Uterus (tissue), 4 donors: ENCODE data around the gene ZFP1. TPM values are rescaled to one million over a fixed set of nuclear protein-coding genes. Genes with fewer than 3 reads are reported as not detected.

Source experiments
- DNase-seq, 2 donors: peaks; one replicate each; pipeline ENCODE4 v3.0.0-alpha.2; 2019 to 2020
- H3K27ac ChIP-seq, 2 donors: fragments of 200-600 bp; sonication (generic); 1 replicate in 1 of 2; 2 replicates in 1 of 2; pipeline ENCODE4 v1.5.1; 2016 to 2018
- H3K27me3 ChIP-seq, 2 donors: fragments of 200-600 bp; sonication (generic); one replicate each; pipeline ENCODE4 v1.5.1; 2018 to 2019; ENCODE audit warnings: control low read depth in 1 of 2
- H3K36me3 ChIP-seq, 2 donors: fragments of 200-600 bp; sonication (generic); one replicate each; pipeline ENCODE4 v1.5.1; 2019; ENCODE audit warnings: control low read depth in 1 of 2
- H3K4me1 ChIP-seq, 2 donors: fragments of 200-600 bp; sonication (generic); one replicate each; pipeline ENCODE4 v1.5.1; 2018 to 2019; ENCODE audit warnings: control low read depth in 1 of 2
- H3K4me3 ChIP-seq, 2 donors: fragments of 200-600 bp; sonication (generic); 1 replicate in 1 of 2; 2 replicates in 1 of 2; pipeline ENCODE4 v1.5.1; 2018 to 2019; ENCODE audit warnings: mild to moderate bottlenecking in 1 of 2
- H3K9me3 ChIP-seq, 2 donors: fragments of 200-600 bp; sonication (generic); one replicate each; pipeline ENCODE4 v1.5.1; 2019; ENCODE audit warnings: control low read depth in 1 of 2
- CTCF ChIP-seq, 4 experiments: fragments of 200-600 bp in 2 of 4; fragments of 450-650 bp in 2 of 4; sonication (generic) in 2 of 4; IDR thresholded peaks; one replicate each; pipeline ENCODE4 v1.5.1; 2016 to 2019; ENCODE audit warnings: antibody characterized with exemption in 4 of 4, mild to moderate bottlenecking in 2 of 4, moderate library complexity in 1 of 4
- POLR2A ChIP-seq, 2 donors: fragments of 450-650 bp; IDR thresholded peaks; one replicate each; pipeline ENCODE4 v1.6.1; 2016; ENCODE audit warnings: antibody characterized with exemption in 2 of 2, mild to moderate bottlenecking in 1 of 2, moderate library complexity in 1 of 2
- intact Hi-C: fragments of 100-400 bp; cut with DNase I; formaldehyde crosslinking; loops from one replicate; pipeline ENCODE4 v1.15.1; 2023; ENCODE audit warnings: low total_unique reads
- total RNA-seq, 4 donors: library from RNA; depleted of rRNA in 3 of 4; stranded (reverse); fragments of >200 nt in 3 of 4; gene quantifications; one replicate each; pipeline versions ENCODE4 v1.1.0 to v1.2.4, GENCODE V29; 2014 to 2023
- donor health status: DM: yes; HTN: yes; CAD: no.

Gene ZFP1
- total RNA-seq, 4 donors from 2014 or later, result 5.9 to 39.7 (median 16.2) TPM

GRCh38 chr16:75110637-75111513 lies 37.4 kb upstream of the ZFP1 start:
- H3K4me3 ChIP-seq, result peak overlapping the region in 1 of 2 donors; percentile 13
- peak overlapping the region; percentile 81 to 82 for H3K27ac ChIP-seq
- H3K4me1 ChIP-seq, result peaks cover 13 to 18% of the 10 kb centered on the region in 2 donors
- no peaks in the 10 kb centered on the region for H3K27me3 ChIP-seq
- no peaks in the 10 kb centered on the region for H3K9me3 ChIP-seq
- no peaks in the 10 kb centered on the region for H3K36me3 ChIP-seq
- TF ChIP-seq POLR2A (IDR thresholded peaks at IDR 0.05) (peak in 1 of 2 donors; percentile 29), CTCF (IDR thresholded peaks at IDR 0.05) (peak; percentile 92 to 97 (median 94))
- intact Hi-C loops, result loop anchor here (2.0 kb wide), 1 partner anchor 112 kb away; the partner anchor contains the start of gene ZNRF1
- peak; percentile 93 for DNase-seq

- H3K4me1 ChIP-seq, result peaks cover 12 to 16% of the 10 kb centered on the region in 2 donors
These were observed 36.8 kb upstream of the ZFP1 start for GRCh38 chr16:75111514-75111940.

GRCh38 chr16:75111961-75112733 lies 36.2 kb upstream of the ZFP1 start:
- Histone ChIP-seq H3K4me1 (peaks cover 12 to 16% of the 10 kb centered on the region in 2 donors), H3K4me3 (no peak overlapping the region), H3K9me3 (no peaks in the 10 kb centered on the region), H3K36me3 (no peaks in the 10 kb centered on the region), H3K27me3 (no peaks in the 10 kb centered on the region), H3K27ac (peak overlapping the region; percentile 81 to 82)
- DNase-seq, result peak; percentile 28 to 43
- TF ChIP-seq POLR2A (IDR thresholded peaks at IDR 0.05), result no peak
- no peak for TF ChIP-seq CTCF (IDR thresholded peaks at IDR 0.05)
- intact Hi-C loops, result loop anchor here (2.0 kb wide), 1 partner anchor 113 kb away; the partner anchor contains the start of gene ZNRF1

More at GRCh38 chr16:75111514-75111940, 36.8 kb upstream of the ZFP1 start:
- no peak for DNase-seq
- no peaks in the 10 kb centered on the region for H3K27me3 ChIP-seq
- no peaks in the 10 kb centered on the region for H3K9me3 ChIP-seq
- no peak for TF ChIP-seq CTCF (IDR thresholded peaks at IDR 0.05)
- TF ChIP-seq POLR2A (IDR thresholded peaks at IDR 0.05), result no peak
- no peak overlapping the region for H3K4me3 ChIP-seq
- H3K36me3 ChIP-seq, result no peaks in the 10 kb centered on the region
- intact Hi-C loops, result loop anchor here (2.0 kb wide), 1 partner anchor 113 kb away; the partner anchor contains the start of gene ZNRF1
- H3K27ac ChIP-seq, result peak overlapping the region; percentile 81 to 82

- Histone ChIP-seq H3K27ac (peak overlapping the region; percentile 81 to 82), H3K27me3 (no peaks in the 10 kb centered on the region), H3K9me3 (no peaks in the 10 kb centered on the region), H3K36me3 (no peaks in the 10 kb centered on the region), H3K4me1 (peaks cover 12 to 16% of the 10 kb centered on the region in 2 donors), H3K4me3 (no peak overlapping the region)
- no peak for DNase-seq
- intact Hi-C loops, result no loop called here
- no peak for TF ChIP-seq POLR2A (IDR thresholded peaks at IDR 0.05)
- no peak for TF ChIP-seq CTCF (IDR thresholded peaks at IDR 0.05)
These were observed 35.4 kb upstream of the ZFP1 start for GRCh38 chr16:75112734-75113491.
